ENCODE results near the gene DHH. TPM values are rescaled to one million over a fixed set of nuclear protein-coding genes. Genes with fewer than 3 reads are reported as not detected.

DHH gene
- total and polyA plus RNA-seq, 9 of the 15 experiments (the other 6 are each of a cell fraction or from before 2014, with no cell fraction given): 0.07 to 2.6 (median 0.54) TPM

DNA sequence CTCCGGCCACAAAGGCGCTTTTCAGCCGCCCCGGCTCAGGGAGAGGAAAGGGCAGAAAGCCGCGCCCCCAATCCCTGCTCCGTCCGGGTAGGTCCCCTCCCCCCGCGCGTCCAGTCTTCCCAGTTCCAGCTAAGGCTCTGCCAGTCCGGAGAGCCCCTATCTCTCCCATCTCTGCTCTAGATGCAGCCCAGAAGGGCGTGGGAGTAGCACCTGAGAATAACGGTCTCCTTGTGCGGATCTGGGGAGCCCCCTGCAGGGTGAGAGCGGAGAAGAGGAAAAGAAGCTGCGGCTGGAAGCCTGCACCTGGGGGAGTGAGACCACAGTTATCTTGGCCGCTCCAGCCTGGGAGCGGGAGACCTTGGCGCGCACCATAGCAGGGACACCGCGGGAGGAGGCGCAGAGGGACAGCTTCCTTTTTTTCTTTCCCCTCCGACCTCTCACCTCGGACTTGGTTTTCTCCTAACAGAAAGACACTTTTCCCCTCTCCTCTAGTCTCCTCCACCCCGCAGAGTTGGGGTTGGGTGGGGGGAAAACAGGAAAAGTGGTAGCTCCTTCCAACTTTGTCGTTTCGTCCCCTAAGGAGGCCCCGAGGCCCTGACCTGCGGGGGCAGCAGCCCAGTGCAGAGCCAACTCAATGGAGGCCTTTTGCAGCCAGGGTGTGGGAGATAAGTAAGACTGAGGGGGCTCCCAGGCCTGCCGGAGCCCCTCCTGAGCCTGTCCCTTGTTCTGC lies 2.4 kb downstream of the DHH start (continued):
- TF ChIP-seq ARID1B (IDR thresholded peaks at IDR 0.05) (peak; percentile 96), RUNX1 (IDR thresholded peaks at IDR 0.05; ENCODE audit: low read depth) (no peak; the same call in 1 of the 2 replicates), ZNF586 (CRISPR knock-in tag; conservative IDR thresholded peaks at IDR 0.05) (no peak), ZNF699 (CRISPR knock-in tag; IDR thresholded peaks at IDR 0.05; ENCODE audit: insufficient replicate concordance) (no peak), LARP7 (IDR thresholded peaks at IDR 0.05) (no peak), KDM2B (CRISPR knock-in tag; IDR thresholded peaks at IDR 0.05) (0 out of 2 replicates have a peak, but pooled peaks have one; percentile 76), MCM2 (IDR thresholded peaks at IDR 0.05; ENCODE audit: low read depth) (no peak), ARHGAP35 (IDR thresholded peaks at IDR 0.05; ENCODE audit: partially characterized antibody) (no peak), E4F1 (CRISPR knock-in tag; IDR thresholded peaks at IDR 0.05; ENCODE audit: borderline replicate concordance) (no peak), ETV6 (IDR thresholded peaks at IDR 0.05; ENCODE audit: borderline replicate concordance in 1 of 2, low read depth in 2 of 2, low read length in 1 of 2) (peak; percentile 88 to 95), ETV6 (CRISPR knock-in tag; IDR thresholded peaks at IDR 0.05; ENCODE audit: borderline replicate concordance) (no peak), HCFC1 (IDR thresholded peaks at IDR 0.05; ENCODE audit: low read depth, low read length) (peak; percentile 61), NFIX (CRISPR knock-in tag; IDR thresholded peaks at IDR 0.05; ENCODE audit: low read depth) (no peak), CREB5 (CRISPR knock-in tag; IDR thresholded peaks at IDR 0.05) (no peak), ZBTB5 (IDR thresholded peaks at IDR 0.05) (no peak), HLTF (IDR thresholded peaks at IDR 0.05) (no peak)
- TF ChIP-seq, protein P1, sequence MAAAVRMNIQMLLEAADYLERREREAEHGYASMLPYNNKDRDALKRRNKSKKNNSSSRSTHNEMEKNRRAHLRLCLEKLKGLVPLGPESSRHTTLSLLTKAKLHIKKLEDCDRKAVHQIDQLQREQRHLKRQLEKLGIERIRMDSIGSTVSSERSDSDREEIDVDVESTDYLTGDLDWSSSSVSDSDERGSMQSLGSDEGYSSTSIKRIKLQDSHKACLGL (CRISPR knock-in tag; IDR thresholded peaks at IDR 0.05; ENCODE audit: borderline replicate concordance, poor library complexity, severe bottlenecking): no peak
- TF ChIP-seq, protein P2, sequence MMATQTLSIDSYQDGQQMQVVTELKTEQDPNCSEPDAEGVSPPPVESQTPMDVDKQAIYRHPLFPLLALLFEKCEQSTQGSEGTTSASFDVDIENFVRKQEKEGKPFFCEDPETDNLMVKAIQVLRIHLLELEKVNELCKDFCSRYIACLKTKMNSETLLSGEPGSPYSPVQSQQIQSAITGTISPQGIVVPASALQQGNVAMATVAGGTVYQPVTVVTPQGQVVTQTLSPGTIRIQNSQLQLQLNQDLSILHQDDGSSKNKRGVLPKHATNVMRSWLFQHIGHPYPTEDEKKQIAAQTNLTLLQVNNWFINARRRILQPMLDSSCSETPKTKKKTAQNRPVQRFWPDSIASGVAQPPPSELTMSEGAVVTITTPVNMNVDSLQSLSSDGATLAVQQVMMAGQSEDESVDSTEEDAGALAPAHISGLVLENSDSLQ (IDR thresholded peaks at IDR 0.05): 0 out of 2 replicates have a peak, but pooled peaks have one; percentile 6
- TF ChIP-seq, protein P3, sequence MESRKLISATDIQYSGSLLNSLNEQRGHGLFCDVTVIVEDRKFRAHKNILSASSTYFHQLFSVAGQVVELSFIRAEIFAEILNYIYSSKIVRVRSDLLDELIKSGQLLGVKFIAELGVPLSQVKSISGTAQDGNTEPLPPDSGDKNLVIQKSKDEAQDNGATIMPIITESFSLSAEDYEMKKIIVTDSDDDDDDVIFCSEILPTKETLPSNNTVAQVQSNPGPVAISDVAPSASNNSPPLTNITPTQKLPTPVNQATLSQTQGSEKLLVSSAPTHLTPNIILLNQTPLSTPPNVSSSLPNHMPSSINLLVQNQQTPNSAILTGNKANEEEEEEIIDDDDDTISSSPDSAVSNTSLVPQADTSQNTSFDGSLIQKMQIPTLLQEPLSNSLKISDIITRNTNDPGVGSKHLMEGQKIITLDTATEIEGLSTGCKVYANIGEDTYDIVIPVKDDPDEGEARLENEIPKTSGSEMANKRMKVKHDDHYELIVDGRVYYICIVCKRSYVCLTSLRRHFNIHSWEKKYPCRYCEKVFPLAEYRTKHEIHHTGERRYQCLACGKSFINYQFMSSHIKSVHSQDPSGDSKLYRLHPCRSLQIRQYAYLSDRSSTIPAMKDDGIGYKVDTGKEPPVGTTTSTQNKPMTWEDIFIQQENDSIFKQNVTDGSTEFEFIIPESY (CRISPR knock-in tag; IDR thresholded peaks at IDR 0.05): peak; percentile 81
